Left ventricle myocardium inferior (tissue), 1 donor: Measurements from ENCODE around the gene NCR2. TPM values are rescaled to one million over a fixed set of nuclear protein-coding genes. Genes with fewer than 3 reads are reported as not detected.
"Not testable (repeated sequence)": the region's sequence is repeated elsewhere in the genome, so short reads cannot be mapped to it uniquely, and the experiment has no call there.

ENCODE experiments used
- DNase-seq: peaks from one replicate; pipeline ENCODE4 v3.0.0-alpha.2; 2020
- H3K27ac ChIP-seq: fragments of 200-600 bp; replicated peaks from 2 replicates; pipeline ENCODE4 v1.8.0; 2021
- H3K27me3 ChIP-seq: fragments of 200-600 bp; 2 replicates; pipeline ENCODE4 v1.8.0; 2021; ENCODE audit warnings: low read depth
- H3K36me3 ChIP-seq: fragments of 200-600 bp; 2 replicates; pipeline ENCODE4 v1.8.0; 2021
- H3K4me1 ChIP-seq: fragments of 200-600 bp; 2 replicates; pipeline ENCODE4 v1.8.0; 2021
- H3K4me3 ChIP-seq: fragments of 200-600 bp; 2 replicates; pipeline ENCODE4 v1.8.0; 2021; ENCODE audit warnings: mild to moderate bottlenecking, moderate library complexity
- H3K9me3 ChIP-seq: fragments of 200-600 bp; replicated peaks from 2 replicates; pipeline ENCODE4 v1.8.0; 2021
- CTCF ChIP-seq: fragments of 200-600 bp; IDR thresholded peaks from 2 replicates; pipeline ENCODE4 v1.8.0; 2021; ENCODE audit warnings: antibody characterized with exemption, mild to moderate bottlenecking, borderline replicate concordance
- intact Hi-C: fragments of 100-400 bp; cut with micrococcal nuclease; formaldehyde crosslinking; loops from one replicate; pipeline ENCODE4 v1.11.0; 2022
- total RNA-seq: library from RNA; stranded (reverse); fragmentation: NEBNext Ultra II Directional; extraction: Animal tissue kit (Norgen Biotek cat#: 25700); gene quantifications from one replicate; pipeline ENCODE4 v1.2.1, GENCODE V29; 2021
- donor health status: DM: no; HTN: yes; CAD: no; lungs with severe emphysema.

The NCR2 gene
- total RNA-seq, 1 donor from 2014 or later = not detected

DNA sequence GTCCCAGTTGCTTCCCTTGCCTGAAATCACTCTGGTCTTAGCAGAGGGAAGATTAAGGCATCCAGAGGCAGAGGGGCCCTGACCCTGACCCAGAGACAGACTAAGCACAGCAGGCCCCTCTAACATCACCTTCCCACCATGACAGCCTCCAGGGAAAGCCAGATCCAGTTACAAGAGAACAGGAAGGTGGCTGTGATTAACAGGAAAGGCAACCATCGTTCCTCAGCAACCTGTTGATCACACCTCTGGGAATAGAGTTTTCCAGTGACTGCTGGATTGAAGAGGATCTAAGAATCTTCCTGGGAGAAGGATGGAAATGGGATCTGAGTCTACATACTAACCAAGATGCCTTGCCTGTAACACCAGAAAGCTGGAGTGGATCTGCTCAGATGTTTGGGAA, 43.7 kb upstream of the NCR2 start:
- DNase-seq = no peak
- Histone ChIP-seq H3K4me1 (peaks cover 13% of the 10 kb centered on the region), H3K27me3 (peaks cover 19% of the 10 kb centered on the region), H3K4me3 (no peak overlapping the region), H3K9me3 (no peaks in the 10 kb centered on the region), H3K36me3 (no peaks in the 10 kb centered on the region), H3K27ac (no peak overlapping the region)
- intact Hi-C loops = no loop called here
- TF ChIP-seq CTCF = no peak

- H3K9me3 ChIP-seq = peaks cover 8% of the 10 kb centered on the region
- H3K27me3 ChIP-seq = peaks cover 33% of the 10 kb centered on the region
- H3K4me3 ChIP-seq = no peak overlapping the region
- H3K27ac ChIP-seq = no peak overlapping the region
- TF ChIP-seq CTCF = no peak
- H3K36me3 ChIP-seq = no peaks in the 10 kb centered on the region
- intact Hi-C loops = no loop called here
- no peak for DNase-seq
- H3K4me1 ChIP-seq = no peaks in the 10 kb centered on the region
Measured at GRCh38 chr6:41294214-41294872, 41.1 kb upstream of the NCR2 start.

DNA sequence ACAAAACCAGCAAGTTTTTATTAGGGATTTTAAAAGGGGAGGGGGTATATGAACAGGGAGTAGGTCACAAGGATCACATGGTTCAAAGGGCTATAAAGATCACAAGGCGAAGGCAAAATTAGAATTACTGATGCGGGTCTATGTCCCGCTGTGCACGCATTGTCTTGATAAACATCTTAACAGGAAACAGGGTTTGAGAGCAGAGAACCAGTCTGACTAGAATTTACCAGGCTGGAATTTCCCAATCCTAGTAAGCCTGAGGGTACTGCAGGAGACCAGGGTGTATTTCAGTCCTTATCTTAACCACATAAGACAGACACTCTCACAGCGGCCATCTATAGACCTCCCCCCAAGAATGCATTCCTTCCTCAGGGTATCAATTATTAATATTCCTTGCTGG, 38.2 kb upstream of the NCR2 start:
- H3K27me3 ChIP-seq = peaks cover 30% of the 10 kb centered on the region
- H3K27ac ChIP-seq, H3K36me3 ChIP-seq, DNase-seq, H3K4me3 ChIP-seq, intact Hi-C loops, H3K4me1 ChIP-seq: not testable (repeated sequence)
- peaks cover 17% of the 10 kb centered on the region for H3K9me3 ChIP-seq

GRCh38 chr6:41298785-41299502, 36.5 kb upstream of the NCR2 start:
- intact Hi-C loops = no loop called here
- H3K36me3 ChIP-seq = no peaks in the 10 kb centered on the region
- H3K9me3 ChIP-seq = peaks cover 25% of the 10 kb centered on the region
- no peaks in the 10 kb centered on the region for H3K4me1 ChIP-seq
- no peak for TF ChIP-seq CTCF
- H3K27ac ChIP-seq = no peak overlapping the region
- peaks cover 30% of the 10 kb centered on the region for H3K27me3 ChIP-seq
- DNase-seq = no peak
- no peak overlapping the region for H3K4me3 ChIP-seq

GRCh38 chr6:41302638-41303037, 32.8 kb upstream of the NCR2 start:
- no peak for DNase-seq
- TF ChIP-seq CTCF = no peak
- intact Hi-C loops = no loop called here
- no peak overlapping the region for H3K27ac ChIP-seq
- peaks cover 17% of the 10 kb centered on the region for H3K9me3 ChIP-seq
- no peak overlapping the region for H3K4me3 ChIP-seq
- H3K27me3 ChIP-seq = peaks cover 19% of the 10 kb centered on the region
- H3K36me3 ChIP-seq = no peaks in the 10 kb centered on the region
- no peaks in the 10 kb centered on the region for H3K4me1 ChIP-seq

GRCh38 chr6:41306187-41306854, 29.1 kb upstream of the NCR2 start:
- TF ChIP-seq CTCF = peak; percentile 68
- DNase-seq = no peak
- Histone ChIP-seq H3K4me3 (no peak overlapping the region), H3K36me3 (no peaks in the 10 kb centered on the region), H3K27ac (no peak overlapping the region), H3K4me1 (no peaks in the 10 kb centered on the region), H3K27me3 (peaks cover 41% of the 10 kb centered on the region), H3K9me3 (peaks cover 9% of the 10 kb centered on the region)
- intact Hi-C loops = no loop called here
